ENCODE data around the gene UHRF2. TPM values are rescaled to one million over a fixed set of nuclear protein-coding genes. Genes with fewer than 3 reads are reported as not detected.

The UHRF2 gene, protein sequence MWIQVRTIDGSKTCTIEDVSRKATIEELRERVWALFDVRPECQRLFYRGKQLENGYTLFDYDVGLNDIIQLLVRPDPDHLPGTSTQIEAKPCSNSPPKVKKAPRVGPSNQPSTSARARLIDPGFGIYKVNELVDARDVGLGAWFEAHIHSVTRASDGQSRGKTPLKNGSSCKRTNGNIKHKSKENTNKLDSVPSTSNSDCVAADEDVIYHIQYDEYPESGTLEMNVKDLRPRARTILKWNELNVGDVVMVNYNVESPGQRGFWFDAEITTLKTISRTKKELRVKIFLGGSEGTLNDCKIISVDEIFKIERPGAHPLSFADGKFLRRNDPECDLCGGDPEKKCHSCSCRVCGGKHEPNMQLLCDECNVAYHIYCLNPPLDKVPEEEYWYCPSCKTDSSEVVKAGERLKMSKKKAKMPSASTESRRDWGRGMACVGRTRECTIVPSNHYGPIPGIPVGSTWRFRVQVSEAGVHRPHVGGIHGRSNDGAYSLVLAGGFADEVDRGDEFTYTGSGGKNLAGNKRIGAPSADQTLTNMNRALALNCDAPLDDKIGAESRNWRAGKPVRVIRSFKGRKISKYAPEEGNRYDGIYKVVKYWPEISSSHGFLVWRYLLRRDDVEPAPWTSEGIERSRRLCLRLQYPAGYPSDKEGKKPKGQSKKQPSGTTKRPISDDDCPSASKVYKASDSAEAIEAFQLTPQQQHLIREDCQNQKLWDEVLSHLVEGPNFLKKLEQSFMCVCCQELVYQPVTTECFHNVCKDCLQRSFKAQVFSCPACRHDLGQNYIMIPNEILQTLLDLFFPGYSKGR
- 39.7 and 46.5 TPM in 2 replicates for total RNA-seq

DNA sequence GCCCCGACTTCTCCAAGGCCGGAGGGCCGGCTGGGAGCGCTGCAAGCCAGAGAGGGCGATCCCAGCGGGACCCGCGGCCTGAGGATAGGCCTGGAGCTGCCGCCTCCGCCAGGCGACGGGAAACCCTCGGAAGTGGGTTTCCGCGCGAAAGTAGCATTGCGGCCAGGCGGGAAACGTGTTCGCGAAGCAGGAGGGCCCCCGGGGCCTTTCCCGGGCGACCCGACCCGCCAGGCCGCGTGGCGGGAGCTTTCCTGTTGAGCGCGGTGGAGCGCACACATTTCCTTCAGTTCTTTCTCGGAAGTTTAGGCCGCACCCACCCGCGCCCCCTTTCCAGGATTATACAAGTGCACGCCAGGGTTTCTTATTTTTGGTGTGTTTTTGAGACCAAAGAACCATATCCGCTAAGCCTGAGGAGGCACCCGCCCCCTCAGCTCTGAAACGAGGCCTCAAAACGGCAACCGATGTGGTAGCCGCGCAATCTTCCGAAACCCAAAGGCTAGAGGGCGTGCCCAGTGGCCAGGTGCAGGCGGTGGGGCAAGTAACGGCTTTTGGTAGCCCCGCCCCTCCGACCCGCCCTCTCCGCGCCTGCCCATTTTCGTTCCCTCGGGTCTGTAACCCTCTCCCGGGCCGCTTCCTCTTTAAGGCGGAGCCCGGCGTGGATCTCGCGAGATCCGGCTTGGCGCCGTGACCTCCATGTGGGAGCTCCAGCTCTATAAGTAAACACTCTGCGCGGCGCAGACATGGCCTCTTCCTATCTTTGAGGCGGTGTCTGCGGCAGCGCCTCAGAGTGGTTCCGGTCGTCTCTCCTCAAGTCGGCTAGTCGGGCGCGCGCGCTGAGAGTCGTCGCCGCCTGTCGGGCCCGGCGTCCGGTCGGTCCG, at the start of gene UHRF2:
TSS of gene UHRF2 (plus strand) at position 713 of the 878 bp plus-strand sequence. CDS start 292 bp downstream, outside the sequence.

Other genes starting within 250 kb of the UHRF2 start
- gene IL33, start 197.4 kb upstream of the UHRF2 start, total RNA-seq, result 173 and 202 TPM in 2 replicates
- gene TPD52L3, start 84.8 kb upstream of the UHRF2 start, total RNA-seq, result not detected in 2 replicates
- 1.4 TPM in 1 of 2 replicates, not detected in the other for gene GLDC, start 232.5 kb downstream of the UHRF2 start, total RNA-seq